Hepatocyte (in vitro differentiated cells): ENCODE results near the gene LCE2C. TPM values are rescaled to one million over a fixed set of nuclear protein-coding genes. Genes with fewer than 3 reads are reported as not detected.
"Not testable (repeated sequence)": the region's sequence is repeated elsewhere in the genome, so short reads cannot be mapped to it uniquely, and the experiment has no call there.

Source experiments
- DNase-seq: peaks from one replicate; pipeline ENCODE4 v3.0.0-alpha.2; 2016; ENCODE audit warnings: low spot score
- H2AFZ ChIP-seq: fragments of 200-600 bp; sonication (generic); 2 replicates; pipeline ENCODE4 v1.6.0; 2016; ENCODE audit warnings: antibody characterized with exemption, mild to moderate bottlenecking
- H3K27ac ChIP-seq: fragments of 200-600 bp; sonication (generic); 2 replicates; pipeline ENCODE4 v1.5.1; 2016; ENCODE audit warnings: mild to moderate bottlenecking
- H3K27me3 ChIP-seq: fragments of 200-600 bp; sonication (generic); 2 replicates; pipeline ENCODE4 v1.6.1; 2016
- H3K36me3 ChIP-seq: fragments of 200-600 bp; sonication (generic); replicated peaks from 2 replicates; pipeline ENCODE4 v1.5.1; 2016; ENCODE audit warnings: low read depth; ENCODE audit not compliant: insufficient read depth
- H3K4me1 ChIP-seq: fragments of 200-600 bp; sonication (generic); 2 replicates; pipeline ENCODE4 v1.5.1; 2016; ENCODE audit warnings: mild to moderate bottlenecking, moderate library complexity; ENCODE audit not compliant: insufficient read depth
- H3K4me2 ChIP-seq: fragments of 200-600 bp; sonication (generic); 2 replicates; pipeline ENCODE4 v1.6.0; 2016
- H3K4me3 ChIP-seq: fragments of 200-600 bp; sonication (generic); 2 replicates; pipeline ENCODE4 v1.5.1; 2016; ENCODE audit warnings: mild to moderate bottlenecking
- H3K79me2 ChIP-seq: fragments of 200-600 bp; sonication (generic); 2 replicates; pipeline ENCODE4 v1.6.0; 2017; ENCODE audit warnings: mild to moderate bottlenecking
- H3K9me2 ChIP-seq: fragments of 200-600 bp; sonication (generic); replicated peaks from 2 replicates; pipeline ENCODE4 v1.6.0; 2017; ENCODE audit warnings: mild to moderate bottlenecking; ENCODE audit not compliant: insufficient read depth
- H3K9me3 ChIP-seq: fragments of 200-600 bp; sonication (generic); 2 replicates; pipeline ENCODE4 v1.5.1; 2016; ENCODE audit warnings: low read depth, mild to moderate bottlenecking
- H4K20me1 ChIP-seq: fragments of 200-600 bp; sonication (generic); 2 replicates; pipeline ENCODE4 v1.6.0; 2016; ENCODE audit warnings: mild to moderate bottlenecking; ENCODE audit not compliant: insufficient read depth, poor library complexity, severe bottlenecking
- CTCF ChIP-seq: fragments of 200-600 bp; sonication (generic); IDR thresholded peaks from 2 replicates; pipeline ENCODE4 v1.5.1; 2016; ENCODE audit warnings: antibody characterized with exemption, mild to moderate bottlenecking; ENCODE audit not compliant: poor library complexity
- EZH2 ChIP-seq: fragments of 200-600 bp; sonication (generic); IDR thresholded peaks from 2 replicates; pipeline ENCODE4 v1.6.1; 2016; ENCODE audit warnings: antibody characterized with exemption, mild to moderate bottlenecking, borderline replicate concordance
- EZH2phosphoT487 ChIP-seq: fragments of 200-600 bp; sonication (generic); IDR thresholded peaks from one replicate; pipeline ENCODE4 v1.6.1; 2018; ENCODE audit warnings: antibody characterized with exemption, mild to moderate bottlenecking, low read depth, moderate library complexity; ENCODE audit not compliant: unreplicated experiment, severe bottlenecking
- WGBS: methylation state at CpG from one replicate; pipeline ENCODE4 v1.1.6; 2016; ENCODE audit warnings: low lambda C conversion rate; ENCODE audit errors: missing lambda C conversion rate; 5-methylcytosine and 5-hydroxymethylcytosine counted together
- polyA plus RNA-seq: library from polyadenylated mRNA; unstranded; fragments of >200 nt; fragmentation: Nextera tagmentation; extraction: Ambion mirVana; gene quantifications from 2 replicates; pipeline ENCODE4 v1.2.1, GENCODE V29; 2016
- total RNA-seq: library from RNA; depleted of rRNA; stranded (reverse); fragments of >200 nt; gene quantifications from 2 replicates; pipeline ENCODE4 v1.2.3, GENCODE V29; 2014

The LCE2C gene, protein sequence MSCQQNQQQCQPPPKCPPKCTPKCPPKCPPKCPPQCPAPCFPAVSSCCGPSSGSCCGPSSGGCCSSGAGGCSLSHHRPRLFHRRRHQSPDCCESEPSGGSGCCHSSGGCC
- total RNA-seq, result not detected in 2 replicates
- polyA plus RNA-seq, result not detected in 2 replicates

DNA sequence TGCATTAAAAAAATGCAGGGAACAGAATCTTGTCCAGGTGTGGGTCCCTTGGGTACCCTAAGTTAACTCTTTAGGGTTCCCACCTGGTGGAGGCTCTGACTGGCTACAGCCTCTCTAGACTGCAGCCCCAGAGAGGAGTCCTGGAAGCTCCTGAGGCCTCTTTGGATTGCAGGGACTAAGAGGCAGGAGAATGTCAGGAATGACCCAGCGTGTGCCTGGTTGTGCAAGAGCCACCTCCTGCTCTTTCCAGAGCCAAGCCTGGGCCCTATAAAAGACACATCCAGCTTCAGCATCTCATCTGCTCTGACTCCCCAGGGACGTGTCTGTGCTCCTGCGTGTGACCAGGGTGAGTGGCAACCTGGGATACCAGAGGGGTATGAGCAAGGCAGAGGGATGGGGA lies at the start of gene LCE2C:
TSS of gene LCE2C (plus strand) at position 297 of the 400 bp plus-strand sequence. CDS start 737 bp downstream, outside the sequence.
- not testable (repeated sequence) for H3K4me1 ChIP-seq, H3K9me2 ChIP-seq, H3K4me2 ChIP-seq, H3K27me3 ChIP-seq, H3K4me3 ChIP-seq, H3K36me3 ChIP-seq, H4K20me1 ChIP-seq, DNase-seq, H3K79me2 ChIP-seq, H2AFZ ChIP-seq, H3K9me3 ChIP-seq, H3K27ac ChIP-seq
- 53% methylated on average over 3 of the region's 3 CpGs for WGBS

DNA sequence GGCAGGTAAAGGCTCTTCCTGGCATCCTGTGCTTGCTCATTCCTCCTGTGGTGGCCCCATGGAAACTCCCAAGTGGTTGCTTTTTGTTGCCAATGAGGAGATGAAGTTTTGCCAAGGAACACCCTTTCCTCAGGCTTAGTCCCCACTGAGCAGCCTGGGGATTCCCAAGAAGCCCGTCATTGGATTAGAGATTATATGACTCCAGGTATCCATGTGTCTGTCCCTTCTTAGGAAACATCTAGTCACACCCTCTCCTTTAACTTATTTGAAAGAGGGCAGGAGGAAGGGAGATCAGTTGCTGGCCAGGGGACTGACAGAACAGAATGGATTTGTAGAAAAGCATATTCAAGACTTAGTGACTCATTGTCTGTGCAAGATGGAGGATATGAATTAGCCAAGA lies 48.3 kb upstream of the LCE2C start:
- Histone ChIP-seq H3K9me2 (no peaks in the 10 kb centered on the region), H3K4me3 (no peak overlapping the region), H2AFZ (no peak overlapping the region), H3K36me3 (no peaks in the 10 kb centered on the region), H3K9me3 (no peaks in the 10 kb centered on the region), H4K20me1 (no peaks in the 10 kb centered on the region), H3K27me3 (no peaks in the 10 kb centered on the region), H3K79me2 (no peaks in the 10 kb centered on the region), H3K27ac (no peak overlapping the region), H3K4me2 (no peak overlapping the region), H3K4me1 (no peaks in the 10 kb centered on the region)
- no peak for DNase-seq
- WGBS, result 43% methylated on average over 1 of the region's 1 CpG
- TF ChIP-seq EZH2 (no peak), CTCF (no peak)

GRCh38 chr1:152630596-152630995 lies 44.5 kb upstream of the LCE2C start:
- Histone ChIP-seq H3K4me2 (no peak overlapping the region), H4K20me1 (no peaks in the 10 kb centered on the region), H3K27me3 (no peaks in the 10 kb centered on the region), H3K36me3 (no peaks in the 10 kb centered on the region), H3K4me1 (no peaks in the 10 kb centered on the region), H3K79me2 (no peaks in the 10 kb centered on the region), H3K9me2 (no peaks in the 10 kb centered on the region), H3K9me3 (no peaks in the 10 kb centered on the region), H3K27ac (no peak overlapping the region), H3K4me3 (no peak overlapping the region), H2AFZ (no peak overlapping the region)
- no peak for TF ChIP-seq EZH2phosphoT487
- no peak for TF ChIP-seq EZH2
- no peak for TF ChIP-seq CTCF
- WGBS, result 85% methylated on average over 3 of the region's 3 CpGs
- no peak for DNase-seq

- Histone ChIP-seq H3K79me2 (no peaks in the 10 kb centered on the region), H3K9me3 (no peaks in the 10 kb centered on the region), H3K4me2 (no peak overlapping the region), H2AFZ (no peak overlapping the region), H3K36me3 (no peaks in the 10 kb centered on the region), H3K9me2 (no peaks in the 10 kb centered on the region), H3K4me1 (no peaks in the 10 kb centered on the region), H3K4me3 (no peak overlapping the region), H3K27me3 (no peaks in the 10 kb centered on the region), H3K27ac (no peak overlapping the region), H4K20me1 (no peaks in the 10 kb centered on the region)
- 25% methylated on average over 1 of the region's 1 CpG for WGBS
- TF ChIP-seq EZH2phosphoT487 (no peak), CTCF (no peak), EZH2 (no peak)
- DNase-seq, result no peak
These were observed 34.7 kb upstream of the LCE2C start for GRCh38 chr1:152640351-152640750.
